NCI-H2029 treated with DMSO at 0.1 percent for 48 hours (cell line): ENCODE results near the gene TMBIM1.
"Not testable (repeated sequence)": the region's sequence is repeated elsewhere in the genome, so short reads cannot be mapped to it uniquely, and the experiment has no call there.

Experiments
- DNase-seq: peaks from one replicate; lab custom pipeline; 2025; lab: John Stamatoyannopoulos, UW

Gene TMBIM1

DNA sequence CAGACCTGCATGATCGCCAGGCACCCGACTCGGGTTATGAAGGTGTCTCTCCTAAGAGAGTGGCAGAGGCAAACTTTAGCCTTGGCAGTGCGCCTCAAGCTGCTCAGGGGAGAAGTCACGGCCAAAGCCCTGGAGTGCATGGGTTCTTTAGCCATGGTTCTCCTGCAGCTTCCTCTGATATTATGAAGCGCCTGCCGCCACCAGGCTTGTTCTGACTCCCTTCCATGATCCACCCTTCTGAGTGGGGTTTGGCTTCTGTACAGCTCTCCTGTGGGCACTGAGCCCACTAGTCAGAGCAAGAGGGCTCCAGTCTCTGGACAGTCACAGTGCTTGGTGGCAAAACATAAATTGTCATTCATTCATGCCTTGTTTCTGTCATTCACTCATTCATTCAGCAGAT, 25.9 kb upstream of the TMBIM1 start:
- DNase-seq: no peak

DNA sequence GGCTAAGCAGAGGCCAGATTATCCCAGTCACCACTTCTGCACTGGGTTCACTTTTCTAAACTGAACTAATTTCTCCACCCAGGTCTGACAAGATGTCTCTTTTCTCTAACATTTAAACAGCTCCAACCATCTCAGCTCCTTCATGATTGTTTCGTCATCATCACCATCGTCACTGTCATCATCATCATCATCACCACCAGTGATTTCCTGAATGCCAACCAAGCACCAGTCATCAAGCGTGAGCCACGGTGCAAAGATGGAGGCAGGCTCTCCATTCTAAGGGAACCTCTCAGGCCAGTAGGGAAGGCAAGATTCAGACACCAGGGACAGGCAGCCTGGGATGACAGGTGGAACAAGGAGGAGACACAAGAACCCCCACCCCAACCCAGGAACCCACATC, 25.5 kb upstream of the TMBIM1 start:
- no peak for DNase-seq

DNA sequence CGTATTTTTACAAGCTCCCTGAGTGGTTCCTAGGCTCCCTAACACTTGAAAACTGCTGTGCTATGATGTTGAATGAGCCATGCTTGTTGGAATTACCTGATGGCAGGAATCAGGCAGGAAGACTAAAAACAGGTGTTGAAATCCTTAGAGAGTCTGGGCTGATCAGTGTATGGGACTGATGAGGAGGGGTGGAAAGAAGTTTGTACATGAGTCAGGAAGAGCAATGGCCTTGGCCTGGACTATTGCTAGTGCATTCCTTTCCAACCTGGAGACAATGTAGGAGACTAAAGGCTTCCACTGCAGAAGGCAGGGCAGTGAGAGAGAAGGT, 25.0 kb upstream of the TMBIM1 start:
- no peak for DNase-seq

DNA sequence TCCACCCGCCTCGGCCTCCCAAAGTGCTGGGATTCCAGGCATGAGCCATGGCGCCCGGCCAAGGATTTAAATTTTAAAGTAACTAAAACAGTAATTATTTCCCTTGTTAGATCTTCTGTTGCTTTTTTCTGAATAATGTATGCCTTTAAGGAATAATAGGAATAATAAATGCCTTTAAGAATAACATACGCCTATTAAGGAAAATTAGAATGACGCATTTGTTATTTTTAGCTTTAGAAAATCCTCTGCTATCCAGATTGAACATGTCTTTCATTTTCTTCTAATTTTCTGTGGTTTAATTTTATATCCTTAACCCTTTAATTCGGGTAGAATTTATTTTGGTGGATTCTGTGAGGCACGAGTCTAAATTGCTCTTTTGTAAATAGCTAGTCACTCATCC, 23.1 kb upstream of the TMBIM1 start:
- no peak for DNase-seq

DNA sequence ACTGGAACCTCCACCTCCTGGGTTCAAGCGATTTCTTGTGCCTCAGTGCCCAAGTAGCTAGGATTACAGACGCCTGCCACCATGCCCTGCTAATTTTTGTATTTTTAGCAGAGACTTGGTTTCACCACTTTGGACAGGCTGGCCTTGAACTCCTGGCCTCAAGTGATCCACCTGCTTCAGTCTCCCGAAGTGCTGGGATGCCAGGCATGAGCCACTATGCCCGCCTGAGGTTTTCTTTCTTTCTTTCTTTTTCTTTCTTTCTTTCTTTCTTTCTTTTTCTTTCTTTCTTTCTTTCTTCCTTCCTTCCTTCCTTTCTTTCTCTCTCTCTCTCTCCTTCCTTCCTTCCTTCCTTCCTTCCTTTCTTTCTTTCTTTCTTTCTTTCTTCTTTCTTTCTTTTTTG, 22.5 kb upstream of the TMBIM1 start:
- not testable (repeated sequence) for DNase-seq

DNA sequence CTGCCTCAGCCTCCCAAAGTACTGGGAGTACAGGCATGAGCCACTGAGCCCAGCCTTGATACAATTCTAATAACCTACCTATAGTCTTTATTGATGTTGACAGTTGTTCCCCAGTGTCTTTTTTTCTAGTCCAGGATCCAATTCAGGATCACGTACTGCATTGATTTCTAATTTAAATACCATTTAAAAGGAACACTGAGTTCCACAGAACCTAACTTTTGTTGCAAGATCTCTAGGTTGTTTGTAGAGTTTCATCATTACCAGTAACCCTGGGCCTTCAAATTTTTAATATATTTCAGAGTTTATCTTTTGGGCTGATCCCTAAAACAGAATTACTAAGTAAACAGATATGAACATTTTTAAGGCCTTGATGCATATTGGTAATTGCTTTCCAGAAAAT, 21.1 kb upstream of the TMBIM1 start:
- DNase-seq: no peak

DNA sequence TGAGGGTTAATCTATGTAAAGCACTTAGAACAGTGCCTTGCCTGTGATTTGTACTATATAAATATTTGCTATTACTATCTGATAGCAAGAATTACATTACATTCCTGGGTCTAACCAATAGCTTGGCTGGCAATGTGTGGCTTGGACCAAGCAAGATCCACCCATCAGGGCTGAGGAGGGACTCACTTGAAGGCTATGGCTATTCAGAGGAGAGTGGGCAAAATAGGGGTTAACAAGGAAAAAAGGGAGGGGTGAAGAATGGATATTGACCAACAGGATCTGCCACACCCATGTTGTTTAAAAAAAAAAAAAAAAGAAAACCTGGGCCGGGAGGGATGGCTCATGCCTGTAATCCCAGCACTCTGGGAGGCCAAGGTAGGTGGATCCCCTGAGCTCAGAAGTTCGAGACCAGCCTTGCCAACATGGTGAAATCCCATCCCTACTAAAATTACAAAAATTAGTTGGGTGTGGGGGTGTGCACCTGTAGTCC, 20.0 kb upstream of the TMBIM1 start:
- no peak for DNase-seq

DNA sequence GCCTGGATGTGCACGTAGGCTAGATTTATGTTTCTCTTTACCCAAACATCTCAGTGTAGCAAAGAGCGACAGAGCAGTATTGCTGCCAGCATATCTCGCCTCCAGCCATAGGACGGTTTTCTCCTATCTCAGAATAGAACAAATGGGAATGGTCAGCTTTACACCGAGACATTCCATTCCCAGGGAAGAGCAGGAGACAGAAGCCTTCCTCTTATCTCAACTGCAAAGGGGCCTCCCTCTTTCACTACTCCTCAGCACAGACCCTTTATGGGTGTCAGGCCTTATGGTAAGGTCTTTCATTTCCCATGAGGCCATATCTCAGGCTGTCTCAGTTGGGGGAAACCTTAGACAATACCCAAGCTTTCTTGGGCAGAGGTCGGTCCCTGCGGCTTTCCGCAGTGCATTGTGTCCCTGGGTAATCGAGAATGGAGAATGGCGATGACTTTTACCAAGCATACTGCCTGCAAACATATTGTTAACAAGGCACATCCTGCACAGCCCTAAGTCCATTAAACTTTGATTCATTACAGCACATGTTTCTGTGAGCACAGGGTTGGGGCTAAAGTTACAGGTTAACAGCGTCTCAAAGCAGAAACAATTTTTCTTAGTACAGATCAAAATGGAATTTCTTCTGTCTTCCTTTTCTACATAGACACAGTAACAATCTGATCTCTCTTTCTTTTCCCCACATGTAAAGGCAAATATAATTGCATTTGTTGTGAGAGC, 19.4 kb upstream of the TMBIM1 start:
- DNase-seq: not testable (repeated sequence)

DNA sequence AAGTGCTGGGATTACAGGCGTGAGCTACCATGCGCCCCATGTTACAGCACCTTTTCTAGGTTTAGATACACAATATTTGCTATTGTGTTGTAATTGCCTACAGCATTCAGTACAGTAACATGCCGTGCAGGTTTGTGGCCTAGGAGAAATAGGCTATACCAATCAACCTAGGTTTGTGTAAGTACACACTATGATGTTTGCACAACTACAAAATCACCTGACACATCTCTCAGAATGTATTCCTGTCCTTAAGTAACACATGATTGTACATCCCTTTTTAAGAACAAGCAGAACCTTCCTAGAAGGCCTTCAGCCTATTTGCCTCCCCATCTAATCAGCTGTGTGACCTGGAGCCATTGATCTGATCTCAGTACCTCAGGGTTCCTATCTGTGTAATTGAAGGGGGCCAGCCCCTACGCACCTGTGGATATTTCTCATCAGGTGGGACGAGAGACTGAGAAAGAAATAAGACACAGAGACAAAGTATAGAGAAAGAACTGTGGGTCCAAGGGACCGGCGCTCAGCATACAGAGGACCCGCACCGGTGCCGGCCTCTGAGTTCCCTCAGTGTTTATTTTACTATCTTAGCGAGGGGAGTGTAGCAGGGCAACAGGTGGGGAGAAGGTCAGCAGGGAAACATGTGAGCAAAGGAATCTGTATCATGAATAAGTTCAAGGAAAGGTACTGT, 18.7 kb upstream of the TMBIM1 start:
- DNase-seq: no peak

DNA sequence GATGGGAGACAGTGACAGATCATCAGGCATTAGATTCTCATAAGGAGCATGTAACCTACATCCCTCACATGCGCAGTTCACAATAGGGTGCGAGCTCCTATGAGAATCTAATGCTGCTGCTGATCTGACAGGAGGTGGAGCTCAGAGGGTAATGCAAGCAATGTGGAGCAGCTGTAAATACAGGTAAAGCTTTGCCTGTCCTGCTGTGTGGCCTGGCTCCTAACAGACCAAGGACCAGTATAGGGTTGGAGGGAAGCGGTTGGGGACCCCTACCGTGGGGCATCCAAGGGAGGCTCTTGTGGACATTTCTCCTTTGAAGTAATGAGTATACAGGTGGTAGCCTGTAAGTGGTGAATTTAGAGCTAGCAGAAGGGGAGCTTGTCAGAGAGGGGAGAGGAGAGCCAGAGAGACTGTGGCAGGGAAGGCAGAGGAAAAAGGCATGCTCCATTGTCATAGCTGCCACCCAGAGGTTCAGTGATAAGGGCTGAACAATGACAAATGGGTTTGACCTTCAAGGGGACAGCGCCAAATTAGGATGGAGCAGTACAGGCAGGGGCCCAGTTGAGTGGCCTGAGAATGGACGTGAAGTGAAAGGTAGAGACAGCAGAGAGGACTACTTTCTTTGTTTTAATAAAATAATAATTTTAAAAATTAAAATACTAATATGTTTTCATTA, 15.2 kb upstream of the TMBIM1 start:
- DNase-seq: no peak

DNA sequence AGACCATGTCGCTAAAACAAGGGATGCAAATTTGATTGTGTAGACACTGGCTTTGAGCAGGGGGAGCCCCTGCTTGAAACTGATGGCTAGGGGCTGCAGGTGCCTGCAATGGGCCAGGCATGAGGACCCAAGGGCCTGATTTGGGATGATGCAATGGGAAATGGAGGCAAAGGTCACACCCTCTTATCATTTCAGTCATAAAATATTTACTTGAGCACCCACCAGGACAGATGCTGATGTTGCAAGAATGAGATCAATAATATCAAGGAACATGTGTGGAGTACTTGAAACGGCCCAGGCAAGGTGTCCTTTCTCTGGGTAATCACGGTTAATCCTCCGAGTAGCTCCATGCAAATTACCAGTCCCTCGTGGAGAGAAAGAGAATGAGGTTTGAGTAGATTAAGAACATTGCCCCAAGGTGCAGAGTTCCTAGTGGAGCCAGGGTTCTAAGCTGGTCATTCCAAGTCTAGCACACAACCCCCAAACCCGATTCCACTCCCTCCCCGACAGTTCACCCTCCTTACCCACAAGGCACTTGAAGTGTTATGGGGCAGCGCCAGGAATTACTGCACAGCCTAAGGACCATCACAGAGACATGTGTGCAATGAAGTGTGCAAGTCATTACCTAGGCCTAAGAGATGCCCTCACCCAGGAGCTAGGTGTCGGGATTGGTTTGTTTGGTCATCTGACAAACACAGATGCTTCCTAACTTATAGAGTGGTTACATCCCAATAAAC, 14.0 kb upstream of the TMBIM1 start:
- DNase-seq: no peak

DNA sequence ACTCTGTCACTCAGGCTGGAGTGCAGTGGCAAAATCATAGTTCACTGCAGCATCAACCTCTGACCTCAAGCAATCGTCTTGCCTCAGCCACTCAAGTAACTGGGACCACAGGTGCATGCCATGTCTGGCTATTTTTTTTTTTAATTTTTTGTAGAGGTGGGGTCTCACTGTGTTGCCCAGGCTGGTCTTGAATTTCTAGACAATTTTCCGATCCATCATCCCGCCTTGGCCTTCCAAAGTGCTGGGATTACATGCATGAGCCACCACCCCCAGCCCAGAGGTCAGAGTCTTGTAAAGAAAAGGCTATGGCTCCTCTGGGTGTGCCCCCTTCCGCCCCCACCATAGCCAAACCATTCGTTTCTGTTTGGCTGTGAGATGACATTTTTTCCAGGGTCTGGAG, 13.1 kb upstream of the TMBIM1 start:
- DNase-seq: no peak

DNA sequence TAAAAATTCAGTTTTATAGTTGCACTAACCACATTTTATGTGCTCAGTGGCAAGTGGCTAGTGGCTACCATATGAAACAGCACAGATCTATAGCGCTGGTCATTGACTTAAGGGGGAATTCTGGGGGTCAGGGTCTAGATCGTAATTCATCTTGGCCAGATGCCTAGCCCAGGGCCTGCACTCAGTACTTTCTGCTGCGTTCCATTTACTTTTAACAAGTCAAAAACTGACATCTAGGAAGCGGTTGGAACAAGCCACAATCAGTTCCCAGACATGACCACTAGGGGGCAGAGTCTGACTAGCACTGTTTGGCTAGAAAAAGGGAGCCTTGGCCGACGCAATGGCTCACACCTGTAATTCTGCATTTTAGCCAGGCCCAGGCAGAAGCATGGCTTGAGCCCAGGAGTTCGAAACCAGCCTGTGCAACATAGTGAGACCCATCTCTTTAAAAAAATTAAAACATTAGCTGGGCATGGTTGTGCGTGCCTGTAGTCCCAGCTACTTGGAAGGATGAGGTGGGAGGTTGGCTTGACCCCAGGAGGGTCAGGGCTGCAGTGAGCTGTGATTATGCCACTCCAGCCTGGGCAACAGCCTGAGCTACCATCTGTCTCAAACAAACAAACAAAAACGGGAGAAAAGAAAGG, 9.0 kb upstream of the TMBIM1 start:
- peak; percentile 83 for DNase-seq

DNA sequence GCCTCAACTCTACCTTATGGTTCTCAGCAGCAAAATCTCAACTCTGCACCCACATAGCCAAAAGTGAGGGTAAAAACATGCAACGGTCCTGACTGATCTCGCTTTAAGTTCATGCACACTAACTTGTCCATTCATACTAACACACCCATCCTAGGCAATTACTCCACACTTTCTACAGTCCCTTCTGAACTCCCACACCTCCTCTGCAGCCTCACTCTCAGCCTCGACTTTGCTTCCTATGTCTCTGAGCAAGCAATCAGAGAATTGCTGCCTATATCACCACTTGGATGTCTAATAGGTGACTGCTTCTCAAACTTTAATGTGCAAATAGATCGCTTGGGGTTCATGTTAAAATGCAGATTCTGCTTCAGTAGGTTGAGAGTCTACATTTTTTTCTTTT, 7.8 kb upstream of the TMBIM1 start:
- DNase-seq: no peak

DNA sequence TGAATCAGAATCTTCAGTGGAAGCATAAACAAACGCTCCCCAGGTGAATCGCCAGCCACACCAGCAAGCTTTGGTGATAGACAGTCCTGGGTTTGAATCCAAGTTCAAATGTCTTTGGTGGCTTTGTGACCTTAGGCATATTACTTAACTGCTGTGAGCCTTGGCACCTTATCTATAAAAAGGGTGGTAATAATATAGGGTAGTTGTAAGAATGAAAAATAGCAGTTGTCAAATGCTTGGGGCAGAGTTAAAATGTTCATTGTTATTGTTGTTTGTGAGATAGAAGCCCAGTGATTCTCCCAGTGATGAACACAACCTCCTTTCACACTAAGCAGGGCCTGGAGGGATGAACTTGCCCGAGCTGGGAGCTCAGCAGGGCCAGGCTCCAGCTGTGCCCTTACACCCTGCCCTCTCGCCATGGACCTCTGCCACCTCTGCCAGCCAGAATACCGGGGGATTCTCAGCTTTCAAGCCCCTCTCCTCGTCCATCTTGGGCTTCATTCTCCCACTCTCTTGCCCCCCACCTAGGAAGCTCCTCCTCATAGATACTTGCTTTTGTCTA, 6.1 kb upstream of the TMBIM1 start:
- no peak for DNase-seq

DNA sequence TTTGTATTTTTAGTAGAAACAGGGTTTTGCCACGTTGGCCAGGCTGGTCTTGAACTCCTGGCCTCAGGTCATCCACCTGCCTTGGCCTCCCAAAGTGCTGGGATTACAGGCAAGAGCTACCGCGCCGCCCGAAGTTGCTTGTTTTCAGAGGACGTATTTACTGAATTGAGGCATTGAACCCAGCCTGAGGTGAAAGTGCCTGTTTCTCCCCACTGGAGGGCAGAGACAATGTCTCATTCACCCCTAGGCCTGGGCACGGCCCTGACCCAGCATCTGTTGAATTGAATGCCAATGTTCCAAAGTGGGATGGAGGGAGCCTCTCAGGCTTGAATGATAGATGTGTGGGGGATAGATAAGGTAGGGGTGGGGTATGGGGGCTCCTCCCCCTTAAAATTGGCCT, 4.5 kb upstream of the TMBIM1 start:
- no peak for DNase-seq

DNA sequence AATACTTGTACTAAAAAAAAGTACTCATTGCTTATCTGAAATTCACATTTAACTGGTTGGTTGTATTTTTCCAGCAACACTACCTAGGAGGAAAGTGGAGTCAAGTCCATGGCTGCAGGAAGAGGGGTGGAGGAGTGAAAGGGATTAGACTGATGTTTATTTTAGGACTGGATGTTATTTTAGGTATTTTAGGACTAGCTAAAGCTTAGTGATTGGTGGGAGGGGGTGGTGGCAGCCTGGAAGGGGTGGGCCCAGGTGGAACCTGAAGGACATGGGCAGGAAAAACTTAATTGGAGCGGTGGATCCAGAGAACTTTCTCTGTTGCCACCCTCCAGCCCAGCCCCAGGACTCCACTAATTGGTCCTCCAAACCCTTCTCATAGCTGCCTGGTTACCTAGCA, 3.9 kb upstream of the TMBIM1 start:
- DNase-seq: no peak

DNA sequence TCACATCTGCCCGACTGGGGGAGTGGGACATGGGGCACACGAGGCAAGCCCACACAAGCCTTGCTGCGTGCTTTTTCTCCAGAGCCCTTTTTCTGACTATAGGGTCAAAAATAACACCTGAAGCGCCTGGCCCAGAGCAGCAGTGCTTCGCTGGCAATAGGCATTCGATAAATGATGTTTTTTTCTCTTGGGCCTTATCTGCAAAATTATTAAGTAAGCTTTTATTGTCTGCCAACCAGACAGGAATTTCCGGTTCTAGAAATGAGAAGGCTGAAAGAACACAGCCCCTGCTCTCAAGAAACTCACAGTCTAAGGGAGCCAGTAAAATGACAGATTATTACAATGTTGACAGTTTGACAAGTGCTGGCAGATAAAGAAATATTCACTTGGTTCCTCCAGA, 2.7 kb upstream of the TMBIM1 start:
- no peak for DNase-seq

DNA sequence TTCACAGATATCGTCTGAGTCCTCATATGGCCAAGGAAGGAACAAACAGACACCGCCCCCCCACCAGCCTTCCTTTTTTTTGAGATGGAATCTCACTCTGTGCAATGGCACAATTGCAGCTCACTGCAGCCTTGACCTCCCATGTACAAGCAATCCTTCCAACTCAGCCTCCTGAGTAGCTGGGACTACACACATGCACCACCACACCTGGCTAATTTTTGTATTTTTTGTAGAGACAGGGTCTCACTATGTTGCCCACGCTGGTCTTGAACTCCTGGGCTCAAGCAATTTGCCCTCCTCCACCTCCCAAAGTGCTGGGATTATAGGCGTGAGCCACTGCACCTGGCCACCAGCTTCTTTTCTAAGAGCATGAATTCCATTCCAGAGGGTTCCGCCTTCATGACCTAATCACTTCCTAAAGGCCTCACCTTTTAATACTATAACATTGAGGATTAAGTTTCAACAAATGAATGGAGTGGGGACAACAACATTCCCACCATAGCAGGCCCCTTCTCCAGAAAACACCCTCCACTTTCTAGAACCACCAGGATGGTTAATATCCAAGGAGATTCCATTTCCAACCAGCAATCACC, 2.2 kb upstream of the TMBIM1 start:
- DNase-seq: no peak

DNA sequence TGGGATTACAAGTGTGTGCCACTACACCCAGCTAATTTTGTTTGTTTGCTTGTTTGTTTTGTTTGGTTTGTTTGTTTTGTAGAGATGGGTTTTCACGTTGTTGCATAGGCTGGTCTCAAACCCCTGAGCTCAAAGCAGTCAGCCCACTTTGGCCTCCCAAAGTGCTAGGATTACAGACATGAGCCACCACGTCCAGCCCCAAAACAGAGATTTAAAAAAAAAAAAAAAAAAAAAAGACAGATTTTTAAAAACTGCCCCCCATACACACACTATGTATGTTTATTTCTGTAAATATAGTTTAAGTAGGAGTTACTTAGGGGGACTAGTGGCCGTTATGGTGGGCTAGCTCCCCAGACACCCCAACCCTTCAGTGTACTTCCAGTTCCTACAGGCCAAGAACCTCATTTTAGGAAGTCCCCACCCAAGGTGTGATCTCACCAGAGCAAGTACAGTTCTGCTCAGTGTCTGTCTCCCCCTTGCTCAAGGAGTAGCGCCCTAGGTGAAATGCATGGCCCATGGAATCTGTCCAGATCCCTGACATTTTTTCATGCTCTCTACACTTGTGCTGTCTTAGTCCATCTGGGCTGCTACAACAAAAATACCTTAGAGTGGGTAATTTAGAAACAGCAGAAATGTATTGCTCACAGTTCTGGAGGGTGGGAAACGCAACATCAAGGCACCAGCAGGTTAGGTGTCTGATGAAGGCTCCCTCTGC, 1.6 kb upstream of the TMBIM1 start:
- DNase-seq: no peak
